H1 (cell line): ENCODE data around the gene ZNF711. TPM values are rescaled to one million over a fixed set of nuclear protein-coding genes. Genes with fewer than 3 reads are reported as not detected.

ENCODE experiments used
- CTCF ChIA-PET: fragments of 300-600 bp; sonication (Branson Sonifier 250); formaldehyde crosslinking; loops from one replicate; lab custom pipeline; 2021; ENCODE audit not compliant: partially characterized antibody; lab: Charles Lee
- POLR2A ChIA-PET: fragments of 300-600 bp; sonication (Branson Sonifier 250); formaldehyde crosslinking; loops from one replicate; lab custom pipeline; 2021; ENCODE audit warnings: inconsistent platforms; ENCODE audit not compliant: partially characterized antibody; lab: Charles Lee
- DNase-seq, 2 experiments: peaks; one replicate each; pipeline versions ENCODE4 v3.0.0 to v3.0.0-alpha.2; 2010 to 2022; ENCODE audit warnings: low spot score in 2 of 2, low read depth in 1 of 2, mixed read lengths in 1 of 2
- FAIRE-seq: peaks from 2 replicates; lab custom pipeline; 2011; peaks lifted over from hg19 to GRCh38; lab: Jason Lieb, UNC
- H2AFZ ChIP-seq: 2 replicates; pipeline ENCODE4 v1.8.1; 2012; ENCODE audit warnings: low read length, inconsistent platforms
- H2AK5ac ChIP-seq: 2 replicates; pipeline ENCODE4 v1.6.1; 2013; ENCODE audit warnings: low read depth, low read length
- H2BK120ac ChIP-seq: replicated peaks from 2 replicates; pipeline ENCODE3; 2013; ENCODE audit warnings: low read depth, low read length, inconsistent platforms
- H2BK12ac ChIP-seq: 2 replicates; pipeline ENCODE4 v1.6.1; 2013; ENCODE audit warnings: low read depth, low read length
- H2BK15ac ChIP-seq: 2 replicates; pipeline ENCODE4 v1.6.1; 2013; ENCODE audit warnings: low read length
- H2BK20ac ChIP-seq: 2 replicates; pipeline ENCODE4 v1.6.1; 2013; ENCODE audit warnings: low read length
- H2BK5ac ChIP-seq: 2 replicates; pipeline ENCODE4 v1.6.1; 2013; ENCODE audit warnings: low read depth, low read length
- H3K14ac ChIP-seq: 2 replicates; pipeline ENCODE4 v1.6.1; 2013; ENCODE audit warnings: inconsistent platforms; ENCODE audit not compliant: insufficient read length
- H3K18ac ChIP-seq: 2 replicates; pipeline ENCODE4 v1.6.1; 2013; ENCODE audit warnings: low read length; ENCODE audit errors: extremely low read depth
- H3K23ac ChIP-seq: 2 replicates; pipeline ENCODE4 v1.6.1; 2013; ENCODE audit warnings: inconsistent platforms; ENCODE audit not compliant: insufficient read length
- H3K23me2 ChIP-seq: 2 replicates; pipeline ENCODE4 v1.6.1; 2013; ENCODE audit warnings: low read depth, low read length
- H3K27ac ChIP-seq: 2 replicates; pipeline ENCODE4 v1.6.1; 2011; ENCODE audit warnings: low read depth, low read length, inconsistent platforms
- H3K27me3 ChIP-seq, 4 experiments: replicated peaks in 1 of 4; 1 replicate in 1 of 4; 2 replicates in 3 of 4; pipeline versions ENCODE4 v1.6.1 to v1.8.1; 2011 to 2013; ENCODE audit warnings: low read length in 3 of 4, mild to moderate bottlenecking in 3 of 4, inconsistent platforms in 2 of 4, mixed read lengths in 2 of 4, moderate library complexity in 1 of 4; ENCODE audit not compliant: control insufficient read depth in 3 of 4, insufficient read depth in 3 of 4; ENCODE audit errors: extremely low read depth in 1 of 4
- H3K36me3 ChIP-seq, 4 experiments: 2 replicates each; pipeline versions ENCODE4 v1.6.1 to v1.8.1; 2011 to 2013; ENCODE audit warnings: mild to moderate bottlenecking in 4 of 4, low read length in 3 of 4, moderate library complexity in 2 of 4, control low read depth in 1 of 4, inconsistent platforms in 1 of 4; ENCODE audit not compliant: insufficient read depth in 4 of 4, control insufficient read depth in 2 of 4
- H3K4ac ChIP-seq: replicated peaks from 2 replicates; pipeline ENCODE3; 2013; ENCODE audit warnings: low read length, low read depth, mixed read lengths, inconsistent platforms; ENCODE audit not compliant: insufficient read length
- H3K4me1 ChIP-seq, 4 experiments: replicated peaks in 1 of 4; 1 replicate in 1 of 4; 2 replicates in 3 of 4; pipeline versions ENCODE4 v1.6.1 to v1.8.1; 2011 to 2013; ENCODE audit warnings: low read length in 3 of 4, inconsistent platforms in 2 of 4, mixed read lengths in 1 of 4; ENCODE audit not compliant: insufficient read depth in 4 of 4, control insufficient read depth in 3 of 4
- H3K4me2 ChIP-seq, 2 experiments: 2 replicates each; pipeline versions ENCODE4 v1.6.1 to v1.8.1; 2011 to 2013; ENCODE audit warnings: low read depth in 2 of 2, low read length in 2 of 2, control low read depth in 1 of 2, inconsistent platforms in 1 of 2, mild to moderate bottlenecking in 1 of 2; ENCODE audit not compliant: insufficient read depth in 1 of 2
- H3K4me3 ChIP-seq, 4 experiments: fragments of 200-600, 300-600 bp in 1 of 4; sonication (generic), shearing (Covaris generic), sonication (Bioruptor Twin) in 1 of 4; 2 replicates each; pipeline versions ENCODE4 v1.5.1 to v1.8.1; 2011 to 2016; ENCODE audit warnings: low read length in 4 of 4, low read depth in 3 of 4, control low read depth in 2 of 4, inconsistent platforms in 2 of 4, mild to moderate bottlenecking in 2 of 4, mixed read lengths in 1 of 4, moderate library complexity in 1 of 4; ENCODE audit not compliant: insufficient read depth in 2 of 4; ENCODE audit errors: extremely low read depth in 1 of 4
- H3K56ac ChIP-seq: replicated peaks from 2 replicates; pipeline ENCODE3; 2013; ENCODE audit warnings: low read depth, mild to moderate bottlenecking, mixed read lengths, low read length, inconsistent platforms; ENCODE audit not compliant: insufficient read length
- H3K79me1 ChIP-seq: 2 replicates; pipeline ENCODE4 v1.6.1; 2013; ENCODE audit warnings: low read depth, low read length, control low read depth
- H3K79me2 ChIP-seq, 2 experiments: 2 replicates each; pipeline versions ENCODE4 v1.6.1 to v1.8.1; 2012 to 2013; ENCODE audit warnings: low read length in 2 of 2, mild to moderate bottlenecking in 2 of 2, inconsistent platforms in 1 of 2; ENCODE audit not compliant: insufficient read depth in 2 of 2, control insufficient read depth in 1 of 2
- H3K9ac ChIP-seq, 4 experiments: replicated peaks in 1 of 4; 1 replicate in 1 of 4; 2 replicates in 3 of 4; pipeline versions ENCODE4 v1.6.1 to v1.8.1; 2011 to 2013; ENCODE audit warnings: low read depth in 3 of 4, low read length in 3 of 4, control low read depth in 2 of 4, mild to moderate bottlenecking in 2 of 4, moderate library complexity in 2 of 4, inconsistent platforms in 1 of 4; ENCODE audit errors: extremely low read depth in 1 of 4
- H3K9me3 ChIP-seq, 2 experiments: 2 replicates each; pipeline versions ENCODE4 v1.6.1 to v1.8.1; 2012 to 2013; ENCODE audit warnings: mild to moderate bottlenecking in 2 of 2, moderate library complexity in 2 of 2, control low read depth in 1 of 2, inconsistent platforms in 1 of 2, low read depth in 1 of 2, low read length in 1 of 2, mixed read lengths in 1 of 2; ENCODE audit not compliant: insufficient read depth in 2 of 2
- H4K20me1 ChIP-seq, 2 experiments: replicated peaks in 1 of 2; 2 replicates each; pipeline versions ENCODE3 to v1.8.1; 2011 to 2013; ENCODE audit warnings: inconsistent platforms in 2 of 2, low read length in 2 of 2, mild to moderate bottlenecking in 1 of 2; ENCODE audit not compliant: insufficient read depth in 2 of 2, control insufficient read depth in 1 of 2
- H4K5ac ChIP-seq: 2 replicates; pipeline ENCODE4 v1.6.1; 2013; ENCODE audit warnings: low read length, low read depth, mixed read lengths, inconsistent platforms; ENCODE audit not compliant: insufficient read length
- H4K8ac ChIP-seq: 2 replicates; pipeline ENCODE4 v1.8.0; 2013; ENCODE audit warnings: mild to moderate bottlenecking, moderate library complexity, low read length, inconsistent platforms; ENCODE audit not compliant: insufficient read depth; ENCODE audit errors: extremely low read depth
- H4K91ac ChIP-seq: replicated peaks from 2 replicates; pipeline ENCODE3; 2013; ENCODE audit warnings: low read length, mixed read lengths, inconsistent platforms; ENCODE audit not compliant: insufficient read length
- CBX8 ChIP-seq: fragments of 300-800, 300-1000 bp; sonication (generic); IDR thresholded peaks from 2 replicates; pipeline ENCODE4 v1.7.1; 2016; ENCODE audit warnings: low read depth, low read length, borderline replicate concordance
- JUND ChIP-seq: IDR thresholded peaks from 2 replicates; pipeline ENCODE4 v1.6.1; 2011; ENCODE audit warnings: mild to moderate bottlenecking, improper control_type of control experiment, low read length
- NRF1 ChIP-seq: IDR thresholded peaks from 2 replicates; pipeline ENCODE4 v1.6.1; 2011; ENCODE audit warnings: mild to moderate bottlenecking, low read depth, low read length, improper control_type of control experiment
- TEAD4 ChIP-seq: IDR thresholded peaks from 2 replicates; pipeline ENCODE4 v1.6.1; 2012; ENCODE audit warnings: low read depth, low read length, inconsistent platforms, mixed read lengths
- WGBS, 2 experiments: shearing (Covaris generic) in 1 of 2; methylation state at CpG; one replicate each; pipeline versions ENCODE4 v1.1.6 to v1.1.7; 2013 to 2015; ENCODE audit warnings: low lambda C conversion rate in 2 of 2, mixed read lengths in 2 of 2, inconsistent platforms in 1 of 2, low coverage in 1 of 2, missing lambda C conversion rate in 1 of 2; ENCODE audit not compliant: insufficient replicate concordance in 2 of 2, insufficient coverage in 1 of 2, insufficient read length in 1 of 2; ENCODE audit errors: extremely low coverage in 1 of 2, missing lambda C conversion rate in 1 of 2; 5-methylcytosine and 5-hydroxymethylcytosine counted together
- long read RNA-seq, 2 experiments: library from RNA in 1 of 2; library from capped mRNA in 1 of 2; stranded (forward); transcript quantifications; one replicate each; pipeline ENCODE4 v2.0.0, GENCODE V29; 2021; ENCODE audit warnings: inconsistent platforms in 1 of 2
- polyA minus RNA-seq, 3 experiments: library from RNA; depleted of rRNA, polyadenylated mRNA; stranded (reverse); fragments of >200 nt; gene quantifications; 1 replicate in 2 of 3; 2 replicates in 1 of 3; pipeline ENCODE4 v1.2.3, GENCODE V29; 2011
- polyA plus RNA-seq, 7 experiments: library from polyadenylated mRNA; depleted of rRNA in 3 of 7; stranded (reverse) in 5 of 7; unstranded in 2 of 7; fragments of >200 nt in 5 of 7; fragments of 200-250 nt in 2 of 7; gene quantifications; 1 replicate in 5 of 7; 2 replicates in 1 of 7; 4 replicates in 1 of 7; pipeline versions ENCODE4 v1.2.1 to v1.2.3, GENCODE V29; 2011 to 2013; ENCODE audit warnings: missing spikeins in 2 of 7, mixed read lengths in 2 of 7
- total RNA-seq: library from RNA; stranded (reverse); fragmentation: NEBNext Ultra II Directional; extraction: Animal tissue kit (Norgen Biotek cat#: 25700); gene quantifications from 2 replicates; pipeline ENCODE4 v1.2.1, GENCODE V29; 2021

Gene ZNF711
- total RNA-seq (15.5 and 16.3 TPM in 2 replicates), polyA plus RNA-seq (2011; rRNA removed) (4.2 and 8.5 TPM in 2 replicates), polyA minus RNA-seq (2011; rRNA and poly(A)+ RNA removed) (11.6 and 17.6 TPM in 2 replicates)
- polyA plus RNA-seq (2011; cell fraction: cytosol; rRNA removed): 11.8 TPM
- polyA plus RNA-seq (2011; cell fraction: nucleus; rRNA removed): 6.7 TPM
- polyA plus RNA-seq (2012, experiment 1 of 2): 9.4 to 15.5 TPM (median 11.8 TPM) in 4 replicates
- 0.71 TPM for polyA plus RNA-seq (2012, experiment 2 of 2)
- 11.4 TPM for polyA plus RNA-seq (2013, experiment 1 of 2)
- polyA plus RNA-seq (2013, experiment 2 of 2): 9.8 TPM
- 5.9 TPM for polyA minus RNA-seq (2011; cell fraction: cytosol; rRNA and poly(A)+ RNA removed)
- 26.1 TPM for polyA minus RNA-seq (2011; cell fraction: nucleus; rRNA and poly(A)+ RNA removed)
- long read RNA-seq, experiment 1, partial matches to known transcripts: 2 of 12 reads
- long read RNA-seq, experiment 1, other reads (novel, unspliced or antisense): 10 of 12 reads
- long read RNA-seq, experiment 2, full-length matches to known transcripts: 1 of 3 reads
- long read RNA-seq, experiment 2, partial matches to known transcripts: 0 of 3 reads
- long read RNA-seq, experiment 2, other reads (novel, unspliced or antisense): 2 of 3 reads

DNA sequence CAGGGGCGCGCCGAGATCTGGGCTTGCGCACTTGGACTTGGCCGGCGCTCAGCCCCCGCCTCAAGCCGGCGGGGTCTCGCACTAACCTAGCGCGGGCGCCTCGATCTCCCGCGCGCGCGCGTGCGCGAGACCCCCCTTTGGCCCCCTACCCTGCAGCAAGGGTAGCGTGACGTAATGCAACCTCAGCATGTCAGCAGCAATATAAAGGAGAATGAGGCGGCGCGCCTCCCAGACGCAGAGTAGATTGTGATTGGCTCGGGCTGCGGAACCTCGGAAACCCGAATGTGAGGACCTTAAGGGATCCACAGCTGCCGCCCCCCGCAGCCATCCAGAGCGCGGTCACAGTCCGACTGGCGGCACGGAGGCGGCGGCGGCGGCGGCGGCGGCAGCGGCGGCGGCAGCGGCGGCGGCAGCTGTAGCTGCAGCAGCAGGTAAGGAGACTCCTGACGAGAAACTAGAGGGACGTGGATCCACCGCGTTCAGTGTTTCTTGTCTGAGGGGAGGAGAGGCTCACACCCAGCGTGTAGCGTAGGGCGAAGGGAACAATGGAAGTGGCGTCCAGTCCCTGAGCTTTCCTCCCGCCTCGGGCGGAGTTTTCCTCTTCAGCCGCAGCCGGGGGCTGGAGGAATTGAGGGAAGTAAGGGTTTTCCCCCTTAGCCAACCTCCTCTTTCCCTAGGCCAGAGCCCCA, at the start of gene ZNF711, which contains the start of gene SATL1:
ZNF711 (plus strand) TSS at position 231 of the 689 bp plus-strand sequence. CDS start 3,582 bp downstream, outside the sequence.
SATL1 (minus strand) TSS at position 19 of the 689 bp plus-strand sequence. CDS start 134,811 bp downstream, outside the sequence.
- Histone ChIP-seq H3K79me2 (peaks cover 4 to 45% of the 10 kb centered on the region in 2 experiments; a peak in 3 of 4 replicates), H3K4ac (no peak within 1 kb of the TSS), H3K14ac (no peak within 1 kb of the TSS), H3K56ac (peak within 1 kb of the TSS; percentile 3), H3K4me2 (peak within 1 kb of the TSS; percentile 67 to 73), H4K91ac (no peak within 1 kb of the TSS), H2AK5ac (no peak within 1 kb of the TSS; the same call in 1 of the 2 replicates), H2BK120ac (no peak within 1 kb of the TSS), H2BK15ac (no peak within 1 kb of the TSS), H3K36me3 (peaks cover 0 to 4% (median 0%) of the 10 kb centered on the region in 4 experiments; a peak in 2 of 8 replicates), H4K5ac (peak within 1 kb of the TSS; percentile 67), H3K18ac (peak within 1 kb of the TSS; percentile 71; the same call in 1 of the 2 replicates), H3K4me1 (peaks cover 0 to 3% (median 0%) of the 10 kb centered on the region in 4 experiments; a peak in 1 of 7 replicates), H2AFZ (peak within 1 kb of the TSS; percentile 92), H4K8ac (peak within 1 kb of the TSS; percentile 91), H3K23me2 (peaks cover 3% of the 10 kb centered on the region; the same call in 1 of the 2 replicates), H3K27ac (peak within 1 kb of the TSS; percentile 95), H3K9me3 (no peaks in the 10 kb centered on the region), H2BK12ac (peak within 1 kb of the TSS; percentile 50; the same call in 1 of the 2 replicates), H2BK5ac (peak within 1 kb of the TSS; percentile 85; the same call in 1 of the 2 replicates), H3K27me3 (no peaks in the 10 kb centered on the region), H2BK20ac (no peak within 1 kb of the TSS), H3K23ac (no peak within 1 kb of the TSS), H3K9ac (peak within 1 kb of the TSS; percentile 84 to 98 (median 96)), H3K79me1 (no peaks in the 10 kb centered on the region), H3K4me3 (peak within 1 kb of the TSS; percentile 80 to 100 (median 92)), H4K20me1 (no peaks in the 10 kb centered on the region)
- DNase-seq: peak; percentile 64 to 67
- ChIA-PET CTCF (no interaction called here), POLR2A (interaction anchor here (0.7 to 2.0 kb wide), 11 partner anchors 9 to 133 kb away, joined by 3 to 10 read pairs (median 5); no protein-coding TSS in a partner anchor)
- peak; percentile 50 for FAIRE-seq
- WGBS, 2 experiments: 1% methylated on average over 14 of the region's 65 CpGs; no CpG with 5 or more reads in 1 of the 2 experiments
- TF ChIP-seq JUND (no peak), TEAD4 (no peak), CBX8 (no peak), NRF1 (peak; percentile 47)
